Glutamatergic neuron (in vitro differentiated cells): ENCODE results near the gene SNTA1. TPM values are rescaled to one million over a fixed set of nuclear protein-coding genes. Genes with fewer than 3 reads are reported as not detected.

Source experiments
- DNase-seq: peaks from one replicate; pipeline ENCODE4 v3.0.0; 2022
- H3K27ac Mint-ChIP-seq: one replicate; pipeline ENCODE4 v1.8.0; 2020; ENCODE audit warnings: mild to moderate bottlenecking, mixed read lengths, inconsistent platforms; ENCODE audit not compliant: unreplicated experiment
- H3K27me3 Mint-ChIP-seq: one replicate; pipeline ENCODE4 v1.8.0; 2020; ENCODE audit warnings: mild to moderate bottlenecking, moderate library complexity, mixed read lengths, inconsistent platforms; ENCODE audit not compliant: unreplicated experiment
- H3K36me3 Mint-ChIP-seq: one replicate; pipeline ENCODE4 v1.8.0; 2020; ENCODE audit warnings: mild to moderate bottlenecking, mixed read lengths, inconsistent platforms; ENCODE audit not compliant: unreplicated experiment
- H3K4me1 Mint-ChIP-seq: one replicate; pipeline ENCODE4 v1.8.0; 2020; ENCODE audit warnings: mild to moderate bottlenecking, low read depth, mixed read lengths, inconsistent platforms; ENCODE audit not compliant: unreplicated experiment
- H3K4me3 Mint-ChIP-seq: one replicate; pipeline ENCODE4 v1.8.0; 2020; ENCODE audit warnings: mild to moderate bottlenecking, mixed read lengths, inconsistent platforms; ENCODE audit not compliant: unreplicated experiment
- H3K9me3 Mint-ChIP-seq: one replicate; pipeline ENCODE4 v1.8.0; 2020; ENCODE audit warnings: mild to moderate bottlenecking, moderate library complexity, mixed read lengths, inconsistent platforms; ENCODE audit not compliant: unreplicated experiment
- CTCF ChIP-seq: fragments of 200-600 bp; sonication (generic); IDR thresholded peaks from one replicate; pipeline ENCODE4 v1.5.0; 2021; ENCODE audit not compliant: partially characterized antibody, unreplicated experiment
- total RNA-seq: library from RNA; stranded (reverse); fragmentation: NEBNext Ultra II Directional; extraction: Animal tissue kit (Norgen Biotek cat#: 25700); gene quantifications from one replicate; pipeline ENCODE4 v1.2.1, GENCODE V29; 2021; ENCODE audit not compliant: unreplicated experiment

Gene SNTA1
- total RNA-seq, 1 donor from 2014 or later: 4.5 TPM

- no peak for DNase-seq
- no peak overlapping the region for H3K4me3 Mint-ChIP-seq
Observed at GRCh38 chr20:33445881-33446625, 2.5 kb upstream of the SNTA1 start.

GRCh38 chr20:33444797-33445560 lies 1.4 kb upstream of the SNTA1 start:
- H3K4me3 Mint-ChIP-seq: peak overlapping the region; percentile 85

More at GRCh38 chr20:33445881-33446625, 2.5 kb upstream of the SNTA1 start:
- Mint-ChIP-seq H3K27me3 (peaks cover 3% of the 10 kb centered on the region), H3K27ac (no peak overlapping the region), H3K36me3 (peaks cover 5% of the 10 kb centered on the region), H3K4me1 (peaks cover 4% of the 10 kb centered on the region), H3K9me3 (peaks cover 2% of the 10 kb centered on the region)
- no peak for TF ChIP-seq CTCF

GRCh38 chr20:33443006-33443511 lies 504 bp downstream of the SNTA1 start:
- Mint-ChIP-seq H3K36me3 (no peaks in the 10 kb centered on the region), H3K4me1 (peaks cover 4% of the 10 kb centered on the region), H3K27me3 (peaks cover 5% of the 10 kb centered on the region), H3K9me3 (no peaks in the 10 kb centered on the region), H3K4me3 (peak overlapping the region; percentile 87), H3K27ac (peak overlapping the region; percentile 48)
- DNase-seq: no peak
- no peak for TF ChIP-seq CTCF

More at GRCh38 chr20:33444797-33445560, 1.4 kb upstream of the SNTA1 start:
- H3K36me3 Mint-ChIP-seq: peaks cover 5% of the 10 kb centered on the region
- peaks cover 2% of the 10 kb centered on the region for H3K9me3 Mint-ChIP-seq
- H3K27ac Mint-ChIP-seq: no peak overlapping the region
- H3K4me1 Mint-ChIP-seq: peaks cover 4% of the 10 kb centered on the region
- TF ChIP-seq CTCF: no peak
- peaks cover 3% of the 10 kb centered on the region for H3K27me3 Mint-ChIP-seq
- no peak for DNase-seq

GRCh38 chr20:33442136-33443005 lies 1.2 kb downstream of the SNTA1 start:
- H3K36me3 Mint-ChIP-seq: no peaks in the 10 kb centered on the region
- peaks cover 4% of the 10 kb centered on the region for H3K4me1 Mint-ChIP-seq
- peak overlapping the region; percentile 87 for H3K4me3 Mint-ChIP-seq
- peaks cover 5% of the 10 kb centered on the region for H3K27me3 Mint-ChIP-seq
- no peak for TF ChIP-seq CTCF
- no peaks in the 10 kb centered on the region for H3K9me3 Mint-ChIP-seq
- H3K27ac Mint-ChIP-seq: peak overlapping the region; percentile 48
- no peak for DNase-seq
